Tibial nerve (tissue), 4 donors: ENCODE measurements around the gene DIAPH1. TPM values are rescaled to one million over a fixed set of nuclear protein-coding genes. Genes with fewer than 3 reads are reported as not detected.

Source experiments
- DNase-seq, 2 donors: peaks; one replicate each; pipeline ENCODE4 v3.0.0-alpha.2; 2019; ENCODE audit warnings: low spot score in 2 of 2
- H3K27ac ChIP-seq, 4 donors: fragments of 200-600 bp; sonication (generic) in 3 of 4; one replicate each; pipeline ENCODE4 v1.5.1; 2017 to 2019; ENCODE audit warnings: mild to moderate bottlenecking in 1 of 4
- H3K27me3 ChIP-seq, 2 donors: fragments of 200-600 bp; sonication (generic) in 1 of 2; one replicate each; pipeline versions ENCODE4 v1.5.1 to v1.6.0; 2017 to 2019
- H3K36me3 ChIP-seq, 3 donors: fragments of 200-600 bp; sonication (generic); one replicate each; pipeline ENCODE4 v1.5.1; 2018 to 2019
- H3K4me1 ChIP-seq, 4 donors: fragments of 200-600 bp; sonication (generic) in 3 of 4; one replicate each; pipeline ENCODE4 v1.5.1; 2017 to 2019
- H3K4me3 ChIP-seq, 4 donors: fragments of 200-600 bp; sonication (generic) in 3 of 4; one replicate each; pipeline ENCODE4 v1.5.1; 2017 to 2019; ENCODE audit warnings: mild to moderate bottlenecking in 1 of 4, moderate library complexity in 1 of 4
- H3K9me3 ChIP-seq, 4 donors: fragments of 200-600 bp; sonication (generic) in 3 of 4; one replicate each; pipeline ENCODE4 v1.5.1; 2017 to 2019
- EP300 ChIP-seq, 2 donors: sonication (generic); formaldehyde crosslinking; IDR thresholded peaks; one replicate each; pipeline ENCODE4 v1.6.1; 2017; ENCODE audit warnings: antibody characterized with exemption in 2 of 2, mild to moderate bottlenecking in 1 of 2
- POLR2A ChIP-seq, 2 donors: fragments of 450-650 bp; IDR thresholded peaks; one replicate each; pipeline ENCODE4 v1.6.1; 2017; ENCODE audit warnings: antibody characterized with exemption in 2 of 2, mild to moderate bottlenecking in 2 of 2, moderate library complexity in 2 of 2
- WGBS, 2 donors: methylation state at CpG; one replicate each; pipeline ENCODE4 v1.1.5; 2018; 5-methylcytosine and 5-hydroxymethylcytosine counted together
- total RNA-seq, 4 donors: library from RNA; depleted of rRNA; stranded (reverse); fragments of >200 nt; gene quantifications; one replicate each; pipeline ENCODE4 v1.1.0, GENCODE V29; 2016
- TF ChIP-seq, protein P1 (sequence below), 5 experiments: fragments of 200-600 bp in 3 of 5; fragments of 450-650 bp in 2 of 5; sonication (generic) in 3 of 5; IDR thresholded peaks; one replicate each; pipeline ENCODE4 v1.5.1; 2016 to 2019; ENCODE audit warnings: antibody characterized with exemption in 5 of 5, mild to moderate bottlenecking in 3 of 5, moderate library complexity in 2 of 5

Gene DIAPH1
- total RNA-seq, 4 donors from 2014 or later = 59.4 to 102 (median 64.0) TPM

DNA sequence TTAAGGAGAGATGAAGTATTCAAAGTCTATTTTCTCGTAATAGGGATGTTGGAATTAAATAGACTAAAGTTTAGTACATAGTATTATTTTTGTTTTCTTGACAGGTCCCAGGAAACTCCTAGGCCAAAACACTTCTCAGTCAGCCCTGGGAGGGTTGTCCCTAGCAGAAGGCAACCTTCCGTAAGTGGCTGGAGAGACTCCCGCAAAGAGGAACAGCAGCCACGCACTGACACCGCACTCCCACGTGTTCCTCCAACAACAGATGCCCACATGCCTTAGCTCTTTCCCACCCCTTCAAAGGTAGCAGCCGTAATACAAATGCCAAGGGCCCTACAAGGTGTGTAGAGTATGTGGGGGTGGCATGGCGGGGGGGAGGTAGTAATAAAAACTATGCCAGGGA is 101.5 kb downstream of the DIAPH1 start:
- TF ChIP-seq POLR2A (IDR thresholded peaks at IDR 0.05) (no peak), EP300 (IDR thresholded peaks at IDR 0.05) (no peak)
- TF ChIP-seq, protein P1, sequence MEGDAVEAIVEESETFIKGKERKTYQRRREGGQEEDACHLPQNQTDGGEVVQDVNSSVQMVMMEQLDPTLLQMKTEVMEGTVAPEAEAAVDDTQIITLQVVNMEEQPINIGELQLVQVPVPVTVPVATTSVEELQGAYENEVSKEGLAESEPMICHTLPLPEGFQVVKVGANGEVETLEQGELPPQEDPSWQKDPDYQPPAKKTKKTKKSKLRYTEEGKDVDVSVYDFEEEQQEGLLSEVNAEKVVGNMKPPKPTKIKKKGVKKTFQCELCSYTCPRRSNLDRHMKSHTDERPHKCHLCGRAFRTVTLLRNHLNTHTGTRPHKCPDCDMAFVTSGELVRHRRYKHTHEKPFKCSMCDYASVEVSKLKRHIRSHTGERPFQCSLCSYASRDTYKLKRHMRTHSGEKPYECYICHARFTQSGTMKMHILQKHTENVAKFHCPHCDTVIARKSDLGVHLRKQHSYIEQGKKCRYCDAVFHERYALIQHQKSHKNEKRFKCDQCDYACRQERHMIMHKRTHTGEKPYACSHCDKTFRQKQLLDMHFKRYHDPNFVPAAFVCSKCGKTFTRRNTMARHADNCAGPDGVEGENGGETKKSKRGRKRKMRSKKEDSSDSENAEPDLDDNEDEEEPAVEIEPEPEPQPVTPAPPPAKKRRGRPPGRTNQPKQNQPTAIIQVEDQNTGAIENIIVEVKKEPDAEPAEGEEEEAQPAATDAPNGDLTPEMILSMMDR (IDR thresholded peaks at IDR 0.05) = no peak
- Histone ChIP-seq H3K36me3 (peaks cover 0 to 30% (median 0%) of the 10 kb centered on the region in 3 donors), H3K9me3 (no peaks in the 10 kb centered on the region), H3K27me3 (no peaks in the 10 kb centered on the region), H3K4me1 (peaks cover 3 to 76% (median 48%) of the 10 kb centered on the region in 4 donors), H3K27ac (peak overlapping the region in 1 of 4 donors; percentile 5), H3K4me3 (no peak overlapping the region)
- no peak for DNase-seq
- 82 to 87% methylated on average over 8 of the region's 8 CpGs for WGBS, 2 donors

DNA sequence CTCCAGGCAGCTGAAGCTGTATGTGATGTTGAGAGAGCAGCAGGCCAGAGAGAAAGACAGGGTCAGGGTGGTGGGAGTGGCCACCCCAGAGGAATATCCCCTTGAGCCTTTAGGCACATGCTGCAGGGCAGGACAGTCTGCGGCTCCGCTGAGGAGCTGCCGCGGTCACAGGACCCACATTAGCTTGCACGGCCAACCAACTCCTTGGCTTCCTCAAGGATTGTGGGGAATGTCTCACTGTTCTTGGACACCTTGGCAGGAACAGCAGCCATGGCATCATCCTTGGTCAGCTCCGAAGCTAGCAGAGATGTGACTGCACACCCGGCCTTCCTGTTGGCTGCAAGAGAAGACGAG is 102.2 kb downstream of the DIAPH1 start:
- Histone ChIP-seq H3K4me1 (peaks cover 3 to 72% (median 41%) of the 10 kb centered on the region in 4 donors), H3K27ac (peak overlapping the region in 2 of 4 donors; percentile 65 to 79), H3K4me3 (no peak overlapping the region), H3K9me3 (no peaks in the 10 kb centered on the region), H3K36me3 (peaks cover 0 to 33% (median 0%) of the 10 kb centered on the region in 3 donors), H3K27me3 (no peaks in the 10 kb centered on the region)
- WGBS, 2 donors = 68 to 90% methylated on average over 8 of the region's 8 CpGs
- no peak for TF ChIP-seq POLR2A (IDR thresholded peaks at IDR 0.05)
- TF ChIP-seq, protein P1 (IDR thresholded peaks at IDR 0.05) = no peak
- peak in 1 of 2 donors; percentile 21 for TF ChIP-seq EP300 (IDR thresholded peaks at IDR 0.05)
- DNase-seq = no peak

DNA sequence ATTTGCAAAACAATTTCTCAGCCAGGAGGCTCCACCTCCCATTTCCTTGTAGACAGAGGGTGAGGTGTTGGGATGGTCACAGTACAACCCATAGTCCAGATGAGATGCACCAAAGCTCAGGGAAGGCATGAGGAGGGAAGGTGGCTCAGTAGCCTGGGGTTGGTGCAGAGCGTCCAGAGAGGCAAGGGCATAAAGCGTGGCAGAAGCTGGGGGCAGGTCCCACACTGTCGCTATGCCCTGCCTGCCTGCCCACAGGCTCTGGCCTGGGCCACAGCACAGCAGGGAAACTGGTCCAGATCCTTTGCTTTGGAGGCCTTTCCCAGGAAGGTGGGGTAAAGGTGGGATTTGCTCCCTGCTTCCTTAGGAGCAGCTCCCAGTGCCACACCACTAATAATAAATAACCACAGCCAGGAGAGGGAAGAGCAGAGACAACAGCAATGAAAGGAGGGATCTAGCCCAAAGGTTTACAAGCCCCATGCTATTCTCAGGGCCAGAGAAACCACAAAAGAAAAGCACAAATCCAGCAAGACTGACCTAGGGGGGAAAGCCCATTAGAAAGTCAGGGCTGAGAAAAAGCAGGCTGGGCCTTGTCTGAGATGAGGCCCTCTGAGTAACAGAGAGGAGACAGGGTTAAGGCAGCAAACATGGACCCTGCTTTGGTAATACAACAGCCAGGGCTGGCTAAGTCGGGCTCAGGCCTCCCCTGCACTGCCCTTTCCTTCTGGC is 102.7 kb downstream of the DIAPH1 start:
- H3K27me3 ChIP-seq = no peaks in the 10 kb centered on the region
- peak overlapping the region in 3 of 4 donors; percentile 7 to 81 (median 79) for H3K27ac ChIP-seq
- peaks cover 0 to 39% (median 0%) of the 10 kb centered on the region in 3 donors for H3K36me3 ChIP-seq
- no peaks in the 10 kb centered on the region for H3K9me3 ChIP-seq
- no peak for DNase-seq
- 75 to 77% methylated on average over 4 of the region's 4 CpGs for WGBS, 2 donors
- peaks cover 0 to 67% (median 37%) of the 10 kb centered on the region in 4 donors for H3K4me1 ChIP-seq
- TF ChIP-seq EP300 (IDR thresholded peaks at IDR 0.05) (no peak), POLR2A (IDR thresholded peaks at IDR 0.05) (no peak)
- TF ChIP-seq, protein P1 (IDR thresholded peaks at IDR 0.05) = no peak
- no peak overlapping the region for H3K4me3 ChIP-seq

DNA sequence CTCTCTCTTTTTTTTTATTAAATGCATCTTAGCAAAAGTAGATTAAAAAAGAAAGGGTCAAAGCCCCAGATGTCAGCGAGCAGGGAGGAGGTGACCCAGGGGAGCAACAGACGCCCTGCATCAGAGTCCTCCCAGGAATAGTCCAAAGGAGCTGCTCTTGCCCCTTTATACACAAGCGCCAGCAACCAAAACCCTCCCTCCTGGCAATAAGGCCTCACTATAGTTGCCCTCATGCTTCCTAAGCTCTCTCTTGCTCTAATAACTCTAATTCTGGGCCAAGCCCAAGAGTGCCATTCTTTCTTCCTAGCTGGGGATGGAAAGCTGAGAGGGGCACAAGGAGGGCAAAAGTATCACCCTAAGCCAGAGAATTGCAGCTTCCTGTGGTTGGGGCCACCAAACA is 103.7 kb downstream of the DIAPH1 start:
- Histone ChIP-seq H3K27ac (peak overlapping the region in 2 of 4 donors; percentile 79 to 81), H3K9me3 (no peaks in the 10 kb centered on the region), H3K27me3 (no peaks in the 10 kb centered on the region), H3K4me3 (no peak overlapping the region), H3K4me1 (peaks cover 0 to 60% (median 30%) of the 10 kb centered on the region in 4 donors), H3K36me3 (peaks cover 0 to 45% (median 0%) of the 10 kb centered on the region in 3 donors)
- DNase-seq = no peak
- TF ChIP-seq, protein P1 (IDR thresholded peaks at IDR 0.05) = no peak
- TF ChIP-seq POLR2A (IDR thresholded peaks at IDR 0.05) (no peak), EP300 (IDR thresholded peaks at IDR 0.05) (no peak)
- WGBS, 2 donors = 89 to 90% methylated on average over 3 of the region's 3 CpGs
